HFFc6 (cell line): ENCODE data around the gene FKBP1A. TPM values are rescaled to one million over a fixed set of nuclear protein-coding genes. Genes with fewer than 3 reads are reported as not detected.

Experiments
- DNase-seq: peaks from one replicate; pipeline ENCODE4 v3.0.0-alpha.2; 2018
- H3K27ac Mint-ChIP-seq: 2 replicates; pipeline ENCODE4 v1.8.0; 2020; ENCODE audit warnings: mild to moderate bottlenecking, mixed read lengths
- H3K27me3 Mint-ChIP-seq: 2 replicates; pipeline ENCODE4 v1.8.0; 2021; ENCODE audit warnings: mild to moderate bottlenecking, moderate library complexity, mixed read lengths; ENCODE audit not compliant: insufficient read depth
- H3K36me3 Mint-ChIP-seq: 2 replicates; pipeline ENCODE4 v1.8.0; 2021; ENCODE audit warnings: low read depth, mixed read lengths
- H3K4me1 Mint-ChIP-seq: 2 replicates; pipeline ENCODE4 v1.8.0; 2020; ENCODE audit warnings: low read depth, mixed read lengths
- H3K4me3 Mint-ChIP-seq: 2 replicates; pipeline ENCODE4 v1.8.0; 2020; ENCODE audit warnings: mild to moderate bottlenecking, moderate library complexity, mixed read lengths
- H3K9me3 Mint-ChIP-seq: 2 replicates; pipeline ENCODE4 v1.8.0; 2020; ENCODE audit warnings: mild to moderate bottlenecking, mixed read lengths
- long read RNA-seq: library from polyadenylated mRNA; unstranded; transcript quantifications from one replicate; pipeline ENCODE4 v2.0.0, GENCODE V29; 2019
- total RNA-seq, 6 experiments: library from RNA; stranded (reverse); fragmentation: NEBNext Ultra II Directional; extraction: Animal tissue kit (Norgen Biotek cat#: 25700); gene quantifications; 2 replicates in 1 of 6; 3 replicates in 5 of 6; pipeline ENCODE4 v1.2.3, GENCODE V29; 2021
- TF ChIP-seq, protein P1 (sequence below): fragments of 200-600 bp; sonication (generic); IDR thresholded peaks from 2 replicates; pipeline ENCODE4 v1.5.0; 2021; ENCODE audit warnings: antibody characterized with exemption, mild to moderate bottlenecking

FKBP1A gene
- 100 to 1,000 TPM; 437 to 543 (median 491) TPM for total RNA-seq
- long read RNA-seq, transcript FKBP1A-203 (4 exons, 976 nt) = minor isoform, 18 of 1,000 reads
- long read RNA-seq, transcript FKBP1A-204 (5 exons, 1,622 nt) = major isoform, 860 of 1,000 reads
- long read RNA-seq, transcript FKBP1A-202 (4 exons, 747 nt) = minor isoform, 12 of 1,000 reads
- long read RNA-seq, partial matches to known transcripts = 10 of 1,000 reads
- long read RNA-seq, other reads (novel, unspliced or antisense) = 94 of 1,000 reads

DNA sequence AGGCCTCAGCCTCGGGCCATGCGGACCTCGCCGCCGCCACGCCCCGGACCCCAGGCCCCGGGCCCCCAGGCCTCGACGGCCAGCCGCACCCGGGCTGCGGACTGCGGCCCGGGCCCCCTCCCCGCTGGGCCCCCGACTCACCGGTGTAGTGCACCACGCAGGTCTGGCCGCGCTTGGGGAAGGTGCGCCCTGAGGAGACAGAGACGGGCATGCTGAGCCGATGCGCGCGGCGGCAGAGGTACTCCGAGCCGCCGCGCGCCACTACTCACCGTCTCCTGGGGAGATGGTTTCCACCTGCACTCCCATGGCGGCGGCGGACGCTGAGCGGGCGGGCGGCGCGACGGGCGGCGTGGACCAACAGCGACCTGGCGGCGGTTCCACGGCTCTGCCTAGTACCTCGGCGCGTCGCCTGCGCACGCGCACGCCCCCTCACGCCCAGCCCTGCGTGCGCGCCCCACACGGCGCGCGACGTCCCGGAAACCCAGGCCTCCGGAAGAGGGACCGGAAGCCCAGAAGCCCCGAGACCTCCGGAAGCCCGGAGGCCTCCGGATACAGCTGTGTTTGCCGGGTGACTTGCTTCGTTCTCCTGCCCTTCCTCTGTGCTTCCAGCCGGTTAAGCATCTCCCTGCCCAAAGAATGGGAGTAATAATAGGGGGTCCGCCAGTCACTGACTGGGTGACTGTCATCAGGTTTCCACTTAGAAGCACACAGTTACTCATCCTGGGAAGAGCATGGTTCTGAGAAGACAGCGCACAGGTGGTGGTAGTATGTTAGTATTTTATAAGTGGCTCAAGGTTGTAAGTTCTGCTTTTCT, at the start of gene FKBP1A:
Gene FKBP1A, minus strand, starts transcription at position 362 of the 814 bp plus-strand sequence. Its CDS starts 56 bp downstream, at position 306.
- H3K4me3 Mint-ChIP-seq = peak within 1 kb of the TSS; percentile 95
- H3K36me3 Mint-ChIP-seq = 0 out of 2 replicates have a peak, but pooled peaks cover 6% of the 10 kb centered on the region
- TF ChIP-seq, protein P1, sequence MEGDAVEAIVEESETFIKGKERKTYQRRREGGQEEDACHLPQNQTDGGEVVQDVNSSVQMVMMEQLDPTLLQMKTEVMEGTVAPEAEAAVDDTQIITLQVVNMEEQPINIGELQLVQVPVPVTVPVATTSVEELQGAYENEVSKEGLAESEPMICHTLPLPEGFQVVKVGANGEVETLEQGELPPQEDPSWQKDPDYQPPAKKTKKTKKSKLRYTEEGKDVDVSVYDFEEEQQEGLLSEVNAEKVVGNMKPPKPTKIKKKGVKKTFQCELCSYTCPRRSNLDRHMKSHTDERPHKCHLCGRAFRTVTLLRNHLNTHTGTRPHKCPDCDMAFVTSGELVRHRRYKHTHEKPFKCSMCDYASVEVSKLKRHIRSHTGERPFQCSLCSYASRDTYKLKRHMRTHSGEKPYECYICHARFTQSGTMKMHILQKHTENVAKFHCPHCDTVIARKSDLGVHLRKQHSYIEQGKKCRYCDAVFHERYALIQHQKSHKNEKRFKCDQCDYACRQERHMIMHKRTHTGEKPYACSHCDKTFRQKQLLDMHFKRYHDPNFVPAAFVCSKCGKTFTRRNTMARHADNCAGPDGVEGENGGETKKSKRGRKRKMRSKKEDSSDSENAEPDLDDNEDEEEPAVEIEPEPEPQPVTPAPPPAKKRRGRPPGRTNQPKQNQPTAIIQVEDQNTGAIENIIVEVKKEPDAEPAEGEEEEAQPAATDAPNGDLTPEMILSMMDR = peak; percentile 61
- no peaks in the 10 kb centered on the region; the same call in 1 of the 2 replicates for H3K27me3 Mint-ChIP-seq
- DNase-seq = peak; percentile 80
- no peaks in the 10 kb centered on the region for H3K9me3 Mint-ChIP-seq
- H3K4me1 Mint-ChIP-seq = peaks cover 79% of the 10 kb centered on the region
- H3K27ac Mint-ChIP-seq = peak within 1 kb of the TSS; percentile 87

DNA sequence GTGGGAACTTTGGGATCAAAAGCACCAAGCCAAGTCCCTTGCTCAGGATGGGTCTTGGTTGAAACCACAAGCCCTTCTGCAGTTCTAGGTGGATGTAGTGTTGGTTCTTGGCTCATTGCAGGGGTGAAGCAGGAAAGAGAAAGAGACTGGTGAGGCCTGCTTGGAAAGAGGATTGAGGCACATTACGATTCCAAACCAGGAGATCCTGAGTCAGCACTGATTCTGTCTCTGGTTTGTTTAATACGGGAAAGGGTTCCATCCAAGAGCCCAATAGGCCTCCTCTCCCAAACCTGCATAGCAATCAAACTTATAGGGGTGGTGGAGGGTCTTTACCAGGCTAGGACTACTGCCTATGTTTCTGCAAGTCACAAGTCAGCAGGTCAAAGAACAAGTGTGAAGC, 49.5 kb upstream of the FKBP1A start:
- H3K36me3 Mint-ChIP-seq = peaks cover 25% of the 10 kb centered on the region

DNA sequence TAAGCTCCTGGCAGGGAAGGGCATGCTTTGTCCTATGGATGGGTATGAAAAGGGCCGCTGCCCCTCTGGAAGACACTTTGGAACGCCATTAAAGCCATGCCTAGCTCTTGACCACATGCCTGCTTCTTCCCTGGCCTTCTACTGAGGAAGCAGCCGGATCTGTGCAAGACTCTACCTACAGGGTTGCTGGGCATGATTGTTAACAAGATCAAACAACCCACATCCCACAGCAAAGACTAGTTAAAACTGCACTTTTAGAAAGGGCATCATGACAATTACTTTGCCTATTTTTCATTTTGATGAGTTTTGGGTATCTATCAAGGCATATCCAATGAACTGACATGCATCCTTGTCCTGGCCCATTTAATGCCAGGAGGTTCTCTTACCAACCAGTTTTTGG, 48.3 kb upstream of the FKBP1A start:
- Mint-ChIP-seq H3K9me3 (no peaks in the 10 kb centered on the region), H3K27ac (no peak overlapping the region), H3K36me3 (peaks cover 25% of the 10 kb centered on the region), H3K4me3 (no peak overlapping the region), H3K27me3 (peaks cover 2% of the 10 kb centered on the region; the same call in 1 of the 2 replicates), H3K4me1 (peaks cover 8% of the 10 kb centered on the region)
- no peak for DNase-seq
- TF ChIP-seq, protein P1 = no peak

More for the DNA sequence above, 49.5 kb upstream of the FKBP1A start:
- H3K27ac Mint-ChIP-seq = no peak overlapping the region
- TF ChIP-seq, protein P1 = no peak
- DNase-seq = no peak
- H3K4me3 Mint-ChIP-seq = no peak overlapping the region
- H3K4me1 Mint-ChIP-seq = peaks cover 2% of the 10 kb centered on the region; the same call in 1 of the 2 replicates
- peaks cover 2% of the 10 kb centered on the region; the same call in 1 of the 2 replicates for H3K27me3 Mint-ChIP-seq
- H3K9me3 Mint-ChIP-seq = no peaks in the 10 kb centered on the region

DNA sequence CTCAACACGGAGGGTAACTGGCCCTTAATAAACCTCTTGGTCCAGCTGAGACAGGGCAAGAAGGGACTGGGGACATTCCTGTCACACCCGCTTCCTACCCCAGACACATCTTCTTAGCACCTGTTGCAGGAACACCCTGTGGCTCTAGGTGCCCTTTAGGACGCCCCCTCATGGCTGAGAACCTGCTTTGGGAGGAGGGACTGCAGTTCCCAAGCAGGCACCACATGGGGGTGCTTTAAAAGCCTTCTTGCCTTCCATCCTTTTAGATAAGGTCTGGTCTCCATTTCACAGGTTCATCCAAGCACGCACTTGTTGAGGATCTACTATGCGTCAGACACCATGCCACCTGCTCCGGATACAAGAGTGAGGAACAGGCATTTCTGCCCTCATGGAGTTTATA, 47.2 kb upstream of the FKBP1A start:
- Mint-ChIP-seq H3K27me3 (peaks cover 2% of the 10 kb centered on the region; the same call in 1 of the 2 replicates), H3K4me3 (no peak overlapping the region), H3K9me3 (no peaks in the 10 kb centered on the region), H3K27ac (no peak overlapping the region), H3K4me1 (peaks cover 18% of the 10 kb centered on the region), H3K36me3 (peaks cover 25% of the 10 kb centered on the region)
- peak; percentile 21 for DNase-seq
- TF ChIP-seq, protein P1 = peak; percentile 73

DNA sequence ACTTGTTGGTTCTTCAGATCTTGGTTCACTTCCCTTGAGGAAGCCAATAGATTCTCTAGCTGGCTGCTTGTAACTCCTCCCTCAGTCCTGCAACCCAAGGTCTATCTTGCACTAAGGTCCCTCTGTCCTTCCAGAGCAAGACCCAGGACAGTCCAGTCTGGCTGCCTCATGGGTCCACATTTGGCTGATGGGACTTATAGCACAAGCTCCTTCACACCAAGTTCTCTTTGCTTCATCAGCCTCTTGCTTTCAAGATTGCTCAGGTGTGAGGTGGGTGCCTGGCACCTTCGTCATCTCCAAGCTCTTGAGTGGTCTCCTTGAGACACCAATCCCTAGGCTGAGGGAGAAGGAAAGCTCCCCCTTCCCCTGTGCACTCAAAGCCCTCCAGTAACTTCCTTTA, 45.5 kb upstream of the FKBP1A start:
- H3K27ac Mint-ChIP-seq = no peak overlapping the region
- H3K4me3 Mint-ChIP-seq = no peak overlapping the region
- H3K36me3 Mint-ChIP-seq = peaks cover 18% of the 10 kb centered on the region
- DNase-seq = no peak
- H3K9me3 Mint-ChIP-seq = no peaks in the 10 kb centered on the region
- peaks cover 2% of the 10 kb centered on the region for H3K27me3 Mint-ChIP-seq
- TF ChIP-seq, protein P1 = no peak
- H3K4me1 Mint-ChIP-seq = peaks cover 31% of the 10 kb centered on the region
